Tibial nerve (tissue), 4 donors: ENCODE data around the gene TRMU. TPM values are rescaled to one million over a fixed set of nuclear protein-coding genes. Genes with fewer than 3 reads are reported as not detected.

Source experiments
- DNase-seq, 2 donors: peaks; one replicate each; pipeline ENCODE4 v3.0.0-alpha.2; 2019; ENCODE audit warnings: low spot score in 2 of 2
- H3K27ac ChIP-seq, 4 donors: fragments of 200-600 bp; sonication (generic) in 3 of 4; one replicate each; pipeline ENCODE4 v1.5.1; 2017 to 2019; ENCODE audit warnings: mild to moderate bottlenecking in 1 of 4
- H3K27me3 ChIP-seq, 2 donors: fragments of 200-600 bp; sonication (generic) in 1 of 2; one replicate each; pipeline versions ENCODE4 v1.5.1 to v1.6.0; 2017 to 2019
- H3K36me3 ChIP-seq, 3 donors: fragments of 200-600 bp; sonication (generic); one replicate each; pipeline ENCODE4 v1.5.1; 2018 to 2019
- H3K4me1 ChIP-seq, 4 donors: fragments of 200-600 bp; sonication (generic) in 3 of 4; one replicate each; pipeline ENCODE4 v1.5.1; 2017 to 2019
- H3K4me3 ChIP-seq, 4 donors: fragments of 200-600 bp; sonication (generic) in 3 of 4; one replicate each; pipeline ENCODE4 v1.5.1; 2017 to 2019; ENCODE audit warnings: mild to moderate bottlenecking in 1 of 4, moderate library complexity in 1 of 4
- H3K9me3 ChIP-seq, 4 donors: fragments of 200-600 bp; sonication (generic) in 3 of 4; one replicate each; pipeline ENCODE4 v1.5.1; 2017 to 2019
- CTCF ChIP-seq, 5 experiments: fragments of 200-600 bp in 3 of 5; fragments of 450-650 bp in 2 of 5; sonication (generic) in 3 of 5; IDR thresholded peaks; one replicate each; pipeline ENCODE4 v1.5.1; 2016 to 2019; ENCODE audit warnings: antibody characterized with exemption in 5 of 5, mild to moderate bottlenecking in 3 of 5, moderate library complexity in 2 of 5
- EP300 ChIP-seq, 2 donors: sonication (generic); formaldehyde crosslinking; IDR thresholded peaks; one replicate each; pipeline ENCODE4 v1.6.1; 2017; ENCODE audit warnings: antibody characterized with exemption in 2 of 2, mild to moderate bottlenecking in 1 of 2
- POLR2A ChIP-seq, 2 donors: fragments of 450-650 bp; IDR thresholded peaks; one replicate each; pipeline ENCODE4 v1.6.1; 2017; ENCODE audit warnings: antibody characterized with exemption in 2 of 2, mild to moderate bottlenecking in 2 of 2, moderate library complexity in 2 of 2
- WGBS, 2 donors: methylation state at CpG; one replicate each; pipeline ENCODE4 v1.1.5; 2018; 5-methylcytosine and 5-hydroxymethylcytosine counted together
- total RNA-seq, 4 donors: library from RNA; depleted of rRNA; stranded (reverse); fragments of >200 nt; gene quantifications; one replicate each; pipeline ENCODE4 v1.1.0, GENCODE V29; 2016

Gene TRMU
- total RNA-seq, 4 donors from 2014 or later, result 50.0 to 85.3 (median 64.5) TPM

DNA sequence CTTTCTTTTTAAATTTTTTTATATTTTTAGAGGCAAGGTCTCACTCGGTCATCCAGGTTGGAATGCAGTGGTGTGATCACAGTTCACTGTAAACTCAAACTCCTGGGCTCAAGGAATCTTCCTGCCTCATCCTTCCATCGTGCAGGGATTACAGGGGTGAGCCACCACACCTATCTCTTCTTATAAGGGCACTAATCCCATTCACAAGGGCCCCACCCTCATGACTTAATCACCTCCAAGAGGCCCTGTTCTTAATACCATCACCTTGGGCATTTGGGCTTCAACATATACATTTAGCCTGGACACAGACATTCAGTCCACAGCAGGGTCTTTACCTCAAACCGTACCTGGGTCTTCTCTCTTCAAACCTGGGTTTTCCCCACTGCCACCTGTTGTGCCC lies 43.3 kb upstream of the TRMU start:
- Histone ChIP-seq H3K27ac (peak overlapping the region in 1 of 4 donors; percentile 80), H3K36me3 (peaks cover 3 to 70% (median 4%) of the 10 kb centered on the region in 3 donors), H3K4me1 (peaks cover 0 to 25% (median 14%) of the 10 kb centered on the region in 4 donors), H3K27me3 (no peaks in the 10 kb centered on the region), H3K9me3 (peaks cover 0 to 9% (median 0%) of the 10 kb centered on the region in 4 donors), H3K4me3 (no peak overlapping the region)
- 80 to 92% methylated on average over 3 of the region's 3 CpGs for WGBS, 2 donors
- no peak for DNase-seq
- TF ChIP-seq EP300 (IDR thresholded peaks at IDR 0.05) (no peak), CTCF (IDR thresholded peaks at IDR 0.05) (no peak), POLR2A (IDR thresholded peaks at IDR 0.05) (no peak)

DNA sequence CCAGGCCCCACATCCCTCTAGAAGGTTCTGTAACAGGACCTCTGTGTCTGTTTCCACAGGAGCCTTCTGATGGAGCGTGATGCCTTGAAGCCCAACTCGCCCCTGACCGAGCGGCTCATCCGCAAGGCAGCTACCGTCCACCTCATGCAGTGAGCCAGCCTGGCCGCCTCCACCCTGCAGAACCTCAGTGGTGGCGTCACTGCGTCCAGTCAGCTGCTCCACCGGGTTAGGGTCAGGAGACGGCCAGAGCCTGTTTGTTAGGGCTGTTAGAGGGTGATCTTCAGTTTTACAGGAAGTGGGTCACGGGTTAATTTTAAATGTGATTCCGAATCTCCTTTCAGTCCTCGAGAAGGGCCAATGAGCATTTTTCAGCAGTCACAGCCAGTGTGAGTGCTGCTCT lies 42.8 kb upstream of the TRMU start:
- Histone ChIP-seq H3K27me3 (no peaks in the 10 kb centered on the region), H3K4me3 (no peak overlapping the region), H3K9me3 (peaks cover 0 to 9% (median 0%) of the 10 kb centered on the region in 4 donors), H3K4me1 (peaks cover 0 to 22% (median 18%) of the 10 kb centered on the region in 4 donors), H3K36me3 (peaks cover 3 to 64% (median 4%) of the 10 kb centered on the region in 3 donors), H3K27ac (peak overlapping the region in 2 of 4 donors; percentile 35 to 80)
- DNase-seq, result no peak
- TF ChIP-seq POLR2A (IDR thresholded peaks at IDR 0.05) (no peak), CTCF (IDR thresholded peaks at IDR 0.05) (no peak), EP300 (IDR thresholded peaks at IDR 0.05) (no peak)
- 71 to 89% methylated on average over 5 to 14 of the region's 14 CpGs for WGBS, 2 donors

DNA sequence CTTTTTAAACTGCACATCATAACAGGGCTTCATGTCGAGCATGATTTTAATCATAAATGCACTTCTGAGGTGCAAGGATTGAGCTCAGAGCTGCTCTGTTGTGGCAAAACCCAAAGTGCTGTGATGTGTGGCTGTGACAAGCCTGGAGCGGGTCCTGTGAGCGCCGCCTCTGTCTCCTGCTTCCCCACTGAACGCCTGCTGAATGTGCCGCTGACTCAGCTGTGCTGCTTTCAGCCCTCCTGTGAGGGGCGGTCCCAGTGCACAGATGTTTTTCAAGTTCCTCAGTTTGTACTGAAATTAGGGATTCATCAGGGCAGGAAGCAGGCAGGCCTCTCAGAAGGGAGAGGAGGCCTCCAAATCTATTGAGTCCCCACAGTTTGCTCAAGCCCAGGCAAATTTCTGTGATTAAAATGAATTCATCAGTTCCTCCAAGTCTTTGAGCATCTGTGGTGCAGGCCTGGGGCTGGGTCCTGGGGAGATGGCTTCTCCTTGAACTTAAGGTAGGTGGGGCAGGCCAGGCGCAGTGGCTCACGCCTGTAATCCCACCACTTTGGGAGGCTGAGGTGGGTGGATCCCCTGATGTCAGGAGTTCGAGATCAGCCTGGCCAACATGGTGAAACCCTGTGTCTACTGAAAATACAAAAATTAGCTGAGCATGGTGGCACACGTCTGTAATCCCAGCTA lies 41.8 kb upstream of the TRMU start:
- TF ChIP-seq POLR2A (IDR thresholded peaks at IDR 0.05), result no peak
- peak in 1 of 2 donors; percentile 46 for TF ChIP-seq EP300 (IDR thresholded peaks at IDR 0.05)
- Histone ChIP-seq H3K27me3 (no peaks in the 10 kb centered on the region), H3K4me3 (no peak overlapping the region), H3K36me3 (peaks cover 3 to 54% (median 4%) of the 10 kb centered on the region in 3 donors), H3K4me1 (peaks cover 0 to 23% (median 16%) of the 10 kb centered on the region in 4 donors), H3K27ac (peak overlapping the region in 2 of 4 donors; percentile 35 to 80), H3K9me3 (peaks cover 0 to 9% (median 0%) of the 10 kb centered on the region in 4 donors)
- 65 to 72% methylated on average over 11 of the region's 11 CpGs for WGBS, 2 donors
- peak in 1 of 2 donors; percentile 52 for DNase-seq

- Histone ChIP-seq H3K27me3 (no peaks in the 10 kb centered on the region), H3K27ac (no peak overlapping the region), H3K4me1 (peaks cover 0 to 23% (median 15%) of the 10 kb centered on the region in 4 donors), H3K9me3 (peaks cover 0 to 9% (median 0%) of the 10 kb centered on the region in 4 donors), H3K4me3 (no peak overlapping the region), H3K36me3 (peaks cover 3 to 44% (median 4%) of the 10 kb centered on the region in 3 donors)
- WGBS, 2 donors, result 89 to 94% methylated on average over 2 of the region's 2 CpGs
- no peak for DNase-seq
- TF ChIP-seq POLR2A (IDR thresholded peaks at IDR 0.05), result no peak
- TF ChIP-seq EP300 (IDR thresholded peaks at IDR 0.05), result no peak
- TF ChIP-seq CTCF (IDR thresholded peaks at IDR 0.05), result no peak
Observed at GRCh38 chr22:46294784-46295183, 40.7 kb upstream of the TRMU start.

DNA sequence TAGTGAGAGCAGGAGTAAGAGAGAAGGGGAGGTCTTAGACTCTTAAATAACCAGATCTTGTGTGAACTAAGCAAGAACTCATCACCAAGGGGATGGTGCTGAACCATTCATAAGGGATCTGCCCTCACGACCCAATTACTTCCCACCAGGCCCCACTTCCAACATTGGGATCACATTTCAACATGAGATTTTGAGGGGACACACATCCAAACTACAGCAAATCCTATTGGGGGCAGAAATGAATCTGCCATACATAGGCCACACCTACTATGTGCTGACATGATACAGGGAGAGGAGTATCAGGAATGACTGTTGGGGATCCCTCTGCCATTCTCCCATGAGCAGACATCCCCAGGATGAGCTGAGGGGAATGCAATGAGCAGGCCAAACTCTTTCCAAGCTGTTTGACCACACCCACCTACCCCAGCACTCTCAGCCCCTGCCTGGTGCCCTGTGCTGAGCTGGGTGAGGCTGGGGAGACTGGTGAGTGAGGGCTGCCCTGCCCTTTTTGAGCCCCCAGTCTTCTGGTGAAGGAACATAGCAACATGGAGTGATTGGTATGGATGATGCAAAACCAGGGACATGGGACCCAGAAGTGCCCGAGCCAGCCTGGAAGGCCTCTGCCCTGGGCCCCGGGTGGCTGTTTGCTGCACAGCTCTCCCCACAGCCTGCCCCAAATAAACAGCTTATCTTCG lies 40.1 kb upstream of the TRMU start:
- Histone ChIP-seq H3K9me3 (peaks cover 0 to 9% (median 0%) of the 10 kb centered on the region in 4 donors), H3K27me3 (no peaks in the 10 kb centered on the region), H3K27ac (peak overlapping the region in 3 of 4 donors; percentile 89 to 96 (median 94)), H3K4me1 (peaks cover 0 to 23% (median 15%) of the 10 kb centered on the region in 4 donors), H3K36me3 (peaks cover 0 to 37% (median 3%) of the 10 kb centered on the region in 3 donors), H3K4me3 (peak overlapping the region in 3 of 4 donors; percentile 54 to 70 (median 60))
- no peak for DNase-seq
- WGBS, 2 donors, result 57 to 62% methylated on average over 3 to 4 of the region's 4 CpGs
- TF ChIP-seq EP300 (IDR thresholded peaks at IDR 0.05) (no peak), POLR2A (IDR thresholded peaks at IDR 0.05) (no peak)
